ENCODE measurements around the gene GALNT18. TPM values are rescaled to one million over a fixed set of nuclear protein-coding genes. Genes with fewer than 3 reads are reported as not detected.

GALNT18 gene
- polyA plus RNA-seq, 1 donor (not counting 4 experiments of a cell fraction or from before 2014, with no cell fraction given): 27.2 TPM

DNA sequence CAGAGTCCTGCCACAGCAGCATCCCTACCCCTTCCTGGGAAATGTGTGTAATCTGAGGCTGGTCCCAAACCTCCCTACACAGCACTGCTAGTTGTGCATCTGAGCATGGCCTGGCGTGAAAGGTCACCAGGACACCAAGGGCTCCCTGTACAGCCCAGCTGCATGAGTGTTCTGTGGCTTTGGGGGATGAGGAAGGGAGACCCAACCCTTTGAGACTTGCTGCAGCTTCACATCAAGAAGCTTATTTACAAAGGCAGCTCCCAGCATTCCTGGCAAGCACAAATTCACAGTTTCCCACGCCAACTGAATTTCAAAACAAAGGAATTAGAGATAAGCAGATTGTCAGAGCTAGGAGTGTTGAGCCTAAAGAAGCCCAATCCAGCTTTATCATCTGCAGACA is 301.0 kb downstream of the GALNT18 start:
- Histone ChIP-seq H3K27me3 (ENCODE audit: control insufficient read depth, extremely low read depth, insufficient read depth, low read length) (no peaks in the 10 kb centered on the region), H4K20me1 (ENCODE audit: control insufficient read depth, extremely low read depth, insufficient read depth, low read length) (no peaks in the 10 kb centered on the region), H2AFZ (ENCODE audit: control insufficient read depth, low read length) (no peak overlapping the region), H3K9me3 (ENCODE audit: control insufficient read depth, low read depth, low read length) (no peaks in the 10 kb centered on the region), H3K79me2 (ENCODE audit: control insufficient read depth, insufficient read depth, low read length) (no peaks in the 10 kb centered on the region), H3K27ac (ENCODE audit: control insufficient read depth, insufficient read depth, low read length) (no peak overlapping the region), H3K4me2 (ENCODE audit: control insufficient read depth, extremely low read depth, insufficient read depth, low read depth, low read length) (no peak overlapping the region), H3K9me1 (ENCODE audit: control insufficient read depth, extremely low read depth, insufficient read depth, low read length) (no peaks in the 10 kb centered on the region), H3K4me3 (ENCODE audit: control insufficient read depth in 2 of 3, extremely low read depth in 1 of 3, insufficient read depth in 2 of 3, low read depth in 1 of 3, low read length in 3 of 3) (no peak overlapping the region), H3K4me1 (ENCODE audit: control insufficient read depth, extremely low read depth, insufficient read depth, low read length) (peaks cover 8% of the 10 kb centered on the region), H3K36me3 (ENCODE audit: control insufficient read depth in 2 of 2, extremely low read depth in 1 of 2, insufficient read depth in 2 of 2, low read length in 2 of 2) (peaks cover 0 to 1% of the 10 kb centered on the region in 2 experiments), H3K9ac (ENCODE audit: control insufficient read depth, extremely low read depth, insufficient read depth, low read length) (no peak overlapping the region)
- FAIRE-seq (no peak), DNase-seq (ENCODE audit: low read depth, low spot score) (no peak)
- dilution Hi-C loops (cut with MboI; ENCODE audit: extremely low pct_ligation_motif_present, low sequenced_read_pairs): no loop called here
- TF ChIP-seq, protein P1, sequence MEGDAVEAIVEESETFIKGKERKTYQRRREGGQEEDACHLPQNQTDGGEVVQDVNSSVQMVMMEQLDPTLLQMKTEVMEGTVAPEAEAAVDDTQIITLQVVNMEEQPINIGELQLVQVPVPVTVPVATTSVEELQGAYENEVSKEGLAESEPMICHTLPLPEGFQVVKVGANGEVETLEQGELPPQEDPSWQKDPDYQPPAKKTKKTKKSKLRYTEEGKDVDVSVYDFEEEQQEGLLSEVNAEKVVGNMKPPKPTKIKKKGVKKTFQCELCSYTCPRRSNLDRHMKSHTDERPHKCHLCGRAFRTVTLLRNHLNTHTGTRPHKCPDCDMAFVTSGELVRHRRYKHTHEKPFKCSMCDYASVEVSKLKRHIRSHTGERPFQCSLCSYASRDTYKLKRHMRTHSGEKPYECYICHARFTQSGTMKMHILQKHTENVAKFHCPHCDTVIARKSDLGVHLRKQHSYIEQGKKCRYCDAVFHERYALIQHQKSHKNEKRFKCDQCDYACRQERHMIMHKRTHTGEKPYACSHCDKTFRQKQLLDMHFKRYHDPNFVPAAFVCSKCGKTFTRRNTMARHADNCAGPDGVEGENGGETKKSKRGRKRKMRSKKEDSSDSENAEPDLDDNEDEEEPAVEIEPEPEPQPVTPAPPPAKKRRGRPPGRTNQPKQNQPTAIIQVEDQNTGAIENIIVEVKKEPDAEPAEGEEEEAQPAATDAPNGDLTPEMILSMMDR (optimal IDR thresholded peaks at IDR 0.05 in 1 of 3, IDR thresholded peaks at IDR 0.05 in 1 of 3, conservative IDR thresholded peaks at IDR 0.05 in 1 of 3; ENCODE audit: extremely low read depth in 1 of 3, insufficient read depth in 2 of 3, low read length in 3 of 3): no peak
- no peak for TF ChIP-seq EZH2 (IDR thresholded peaks at IDR 0.05; ENCODE audit: low read length)

DNA sequence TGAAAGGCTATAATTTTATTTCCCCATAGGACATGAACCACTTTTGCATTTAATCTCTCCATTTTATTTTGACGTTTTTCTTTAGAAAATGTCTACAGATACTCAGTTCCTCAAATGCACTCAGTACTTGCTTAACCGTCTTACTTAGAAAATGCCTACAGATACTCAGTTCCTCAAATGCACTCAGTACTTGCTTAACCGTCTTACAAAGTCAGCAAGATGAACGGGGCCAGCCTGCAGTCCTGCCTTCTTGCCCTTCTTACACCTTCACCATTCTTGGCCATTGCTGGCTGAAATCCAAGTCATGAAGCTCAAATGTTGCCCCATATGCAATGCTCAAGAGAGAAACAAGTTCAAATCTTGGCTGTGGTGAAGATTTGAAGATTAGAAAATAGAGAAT is 302.8 kb downstream of the GALNT18 start:
- H2AFZ ChIP-seq (ENCODE audit: control insufficient read depth, low read length): no peak overlapping the region
- TF ChIP-seq, protein P1 (optimal IDR thresholded peaks at IDR 0.05 in 1 of 3, IDR thresholded peaks at IDR 0.05 in 1 of 3, conservative IDR thresholded peaks at IDR 0.05 in 1 of 3; ENCODE audit: extremely low read depth in 1 of 3, insufficient read depth in 2 of 3, low read length in 3 of 3): no peak
- no peak for TF ChIP-seq EZH2 (IDR thresholded peaks at IDR 0.05; ENCODE audit: low read length)
- H3K4me3 ChIP-seq (ENCODE audit: control insufficient read depth in 2 of 3, extremely low read depth in 1 of 3, insufficient read depth in 2 of 3, low read depth in 1 of 3, low read length in 3 of 3): no peak overlapping the region
- H3K27ac ChIP-seq (ENCODE audit: control insufficient read depth, insufficient read depth, low read length): no peak overlapping the region
- H3K36me3 ChIP-seq (ENCODE audit: control insufficient read depth in 2 of 2, extremely low read depth in 1 of 2, insufficient read depth in 2 of 2, low read length in 2 of 2): peaks cover 0 to 1% of the 10 kb centered on the region in 2 experiments
- FAIRE-seq (no peak), DNase-seq (ENCODE audit: low read depth, low spot score) (no peak)
- dilution Hi-C loops (cut with MboI; ENCODE audit: extremely low pct_ligation_motif_present, low sequenced_read_pairs): no loop called here
- no peak overlapping the region for H3K9ac ChIP-seq (ENCODE audit: control insufficient read depth, extremely low read depth, insufficient read depth, low read length)
- H3K9me3 ChIP-seq (ENCODE audit: control insufficient read depth, low read depth, low read length): no peaks in the 10 kb centered on the region
- peaks cover 8% of the 10 kb centered on the region for H3K4me1 ChIP-seq (ENCODE audit: control insufficient read depth, extremely low read depth, insufficient read depth, low read length)
- no peaks in the 10 kb centered on the region for H4K20me1 ChIP-seq (ENCODE audit: control insufficient read depth, extremely low read depth, insufficient read depth, low read length)
- H3K9me1 ChIP-seq (ENCODE audit: control insufficient read depth, extremely low read depth, insufficient read depth, low read length): no peaks in the 10 kb centered on the region
- no peak overlapping the region for H3K4me2 ChIP-seq (ENCODE audit: control insufficient read depth, extremely low read depth, insufficient read depth, low read depth, low read length)
- H3K27me3 ChIP-seq (ENCODE audit: control insufficient read depth, extremely low read depth, insufficient read depth, low read length): no peaks in the 10 kb centered on the region
- H3K79me2 ChIP-seq (ENCODE audit: control insufficient read depth, insufficient read depth, low read length): no peaks in the 10 kb centered on the region

Measured in keratinocyte (primary cell).